ENCODE data around the gene AKAP6.

AKAP6 gene

GRCh38 chr14:32524609-32525375 is 195.7 kb downstream of the AKAP6 start:
- DNase-seq (ENCODE audit: low read depth in 1 of 2, low spot score in 1 of 2) = no peak

- DNase-seq (ENCODE audit: low read depth in 1 of 2, low spot score in 1 of 2) = no peak
Observed at GRCh38 chr14:32525591-32525990, 196.5 kb downstream of the AKAP6 start.

- no peak for DNase-seq (ENCODE audit: low read depth in 1 of 2, low spot score in 1 of 2)
Observed at GRCh38 chr14:32530800-32531199, 201.7 kb downstream of the AKAP6 start.

GRCh38 chr14:32531942-32532515 is 202.9 kb downstream of the AKAP6 start:
- DNase-seq (ENCODE audit: low read depth in 1 of 2, low spot score in 1 of 2) = no peak

GRCh38 chr14:32534145-32534544 is 205.0 kb downstream of the AKAP6 start:
- no peak for DNase-seq (ENCODE audit: low read depth in 1 of 2, low spot score in 1 of 2)

- no peak for DNase-seq (ENCODE audit: low read depth in 1 of 2, low spot score in 1 of 2)
Observed at GRCh38 chr14:32536175-32536574, 207.1 kb downstream of the AKAP6 start.

- no peak for DNase-seq (ENCODE audit: low read depth in 1 of 2, low spot score in 1 of 2)
Observed at GRCh38 chr14:32537166-32537565, 208.1 kb downstream of the AKAP6 start.

GRCh38 chr14:32542507-32542906 is 213.4 kb downstream of the AKAP6 start:
- no peak for DNase-seq (ENCODE audit: low read depth in 1 of 2, low spot score in 1 of 2)

- DNase-seq (ENCODE audit: low read depth in 1 of 2, low spot score in 1 of 2) = no peak
Observed at GRCh38 chr14:32545095-32545494, 216.0 kb downstream of the AKAP6 start.

- DNase-seq (ENCODE audit: low read depth in 1 of 2, low spot score in 1 of 2) = no peak
Observed at GRCh38 chr14:32545506-32546210, 216.6 kb downstream of the AKAP6 start.

GRCh38 chr14:32546246-32546645 is 217.1 kb downstream of the AKAP6 start:
- no peak for DNase-seq (ENCODE audit: low read depth in 1 of 2, low spot score in 1 of 2)

- DNase-seq (ENCODE audit: low read depth in 1 of 2, low spot score in 1 of 2) = no peak
Observed at GRCh38 chr14:32552766-32553165, 223.7 kb downstream of the AKAP6 start.

- no peak for DNase-seq (ENCODE audit: low read depth in 1 of 2, low spot score in 1 of 2)
Observed at GRCh38 chr14:32559048-32559447, 229.9 kb downstream of the AKAP6 start.

- DNase-seq (ENCODE audit: low read depth in 1 of 2, low spot score in 1 of 2) = no peak
Observed at GRCh38 chr14:32559590-32559989, 230.5 kb downstream of the AKAP6 start.

GRCh38 chr14:32560209-32560857 is 231.2 kb downstream of the AKAP6 start:
- DNase-seq (ENCODE audit: low read depth in 1 of 2, low spot score in 1 of 2) = no peak

GRCh38 chr14:32561520-32561919 is 232.4 kb downstream of the AKAP6 start:
- DNase-seq (ENCODE audit: low read depth in 1 of 2, low spot score in 1 of 2) = no peak

- DNase-seq (ENCODE audit: low read depth in 1 of 2, low spot score in 1 of 2) = no peak
Observed at GRCh38 chr14:32564596-32564995, 235.5 kb downstream of the AKAP6 start.

GRCh38 chr14:32565256-32565655 is 236.2 kb downstream of the AKAP6 start:
- no peak for DNase-seq (ENCODE audit: low read depth in 1 of 2, low spot score in 1 of 2)

GRCh38 chr14:32567543-32568384 is 238.7 kb downstream of the AKAP6 start:
- no peak for DNase-seq (ENCODE audit: low read depth in 1 of 2, low spot score in 1 of 2)

- no peak for DNase-seq (ENCODE audit: low read depth in 1 of 2, low spot score in 1 of 2)
Observed at GRCh38 chr14:32571551-32571950, 242.5 kb downstream of the AKAP6 start.
